ENCODE measurements around the gene TRIM23.

The TRIM23 gene

DNA sequence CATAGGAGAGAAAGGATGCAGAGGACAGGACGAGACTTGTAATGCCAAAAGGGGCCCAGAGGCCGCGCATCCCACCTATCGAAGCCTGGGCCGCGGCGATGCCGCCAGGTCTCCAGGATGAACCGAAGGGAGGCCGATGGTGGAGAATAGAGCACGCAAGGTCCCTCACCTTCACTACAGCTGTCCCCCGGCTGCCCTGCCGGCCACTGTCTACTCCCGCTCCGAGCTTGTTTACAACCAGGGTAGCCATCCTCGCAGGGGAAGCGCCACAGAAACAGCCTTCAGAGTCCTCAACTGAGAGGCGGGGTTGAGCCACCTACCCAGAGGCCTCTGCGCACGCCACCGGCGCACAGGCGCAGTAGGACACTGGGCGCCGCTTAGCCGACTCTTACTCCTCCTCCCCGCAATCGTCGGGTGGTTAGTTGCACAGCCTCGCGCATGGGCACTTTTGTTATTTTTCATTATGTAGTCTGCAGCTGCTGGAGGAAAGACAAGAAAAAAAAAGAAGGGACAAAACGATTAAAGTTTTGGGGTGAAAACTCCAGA lies at the start of gene TRIM23:
Gene TRIM23, minus strand, starts transcription at position 309 of the 546 bp plus-strand sequence. Its CDS starts 59 bp downstream, at position 250.
- Mint-ChIP-seq H3K36me3 (ENCODE audit: insufficient read depth) (peaks cover 37% of the 10 kb centered on the region), H3K4me1 (peaks cover 27% of the 10 kb centered on the region), H3K9me3 (no peaks in the 10 kb centered on the region), H3K27ac (ENCODE audit: low read depth) (peak within 1 kb of the TSS; percentile 99), H3K4me3 (peak within 1 kb of the TSS; percentile 98), H3K27me3 (no peaks in the 10 kb centered on the region)
- peak; percentile 95 for ATAC-seq (replicated peaks; ENCODE audit: extremely low read depth, poor library complexity, severe bottlenecking)
- peak; percentile 78 to 88 for DNase-seq (ENCODE audit: low spot score in 2 of 2)

DNA sequence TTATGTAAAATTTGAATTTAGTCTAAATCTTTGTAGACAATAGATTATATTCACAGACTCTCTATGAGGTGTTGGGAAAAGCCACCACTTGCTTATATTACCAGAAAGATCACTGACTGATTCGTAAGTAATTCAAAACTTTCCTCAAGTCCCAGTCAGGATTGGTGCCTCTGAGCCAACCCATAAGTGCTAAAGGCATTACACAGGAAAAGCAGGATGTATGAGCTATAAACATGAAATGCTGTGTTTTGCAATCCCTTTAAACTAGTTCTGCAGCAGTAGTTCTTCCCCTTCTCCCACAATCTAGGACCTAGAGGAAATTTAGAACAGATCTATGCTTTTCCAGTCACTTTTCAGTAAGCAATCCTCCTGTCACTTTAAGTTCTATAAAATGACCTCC lies 48.7 kb upstream of the TRIM23 start:
- Mint-ChIP-seq H3K27me3 (no peaks in the 10 kb centered on the region), H3K36me3 (ENCODE audit: insufficient read depth) (peaks cover 53% of the 10 kb centered on the region), H3K4me3 (no peak overlapping the region), H3K27ac (ENCODE audit: low read depth) (no peak overlapping the region), H3K4me1 (peaks cover 20% of the 10 kb centered on the region), H3K9me3 (no peaks in the 10 kb centered on the region)
- DNase-seq (ENCODE audit: low spot score in 2 of 2) (no peak), ATAC-seq (replicated peaks; ENCODE audit: extremely low read depth, poor library complexity, severe bottlenecking) (no peak)

DNA sequence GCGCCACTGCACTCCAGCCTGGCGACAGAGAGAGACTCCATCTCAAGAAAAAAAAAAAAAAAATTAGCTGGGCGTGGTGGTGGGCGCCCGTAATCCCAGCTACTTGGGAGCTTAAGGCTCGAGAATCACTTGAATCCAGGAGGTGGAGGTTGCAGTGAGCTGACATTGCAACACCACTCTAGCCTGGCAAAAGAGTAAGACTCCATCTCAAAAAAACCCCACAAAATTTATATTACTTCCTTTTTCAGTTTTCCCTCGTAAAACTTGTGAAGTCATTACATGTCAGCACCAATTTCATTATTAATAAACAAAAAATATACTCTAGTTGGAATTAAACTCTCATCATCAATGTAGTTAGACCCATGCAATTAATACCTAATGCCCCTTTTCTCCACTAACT lies 44.6 kb upstream of the TRIM23 start:
- Mint-ChIP-seq H3K27me3 (no peaks in the 10 kb centered on the region), H3K4me3 (no peak overlapping the region), H3K9me3 (no peaks in the 10 kb centered on the region), H3K4me1 (peaks cover 8% of the 10 kb centered on the region), H3K36me3 (ENCODE audit: insufficient read depth) (peaks cover 30% of the 10 kb centered on the region), H3K27ac (ENCODE audit: low read depth) (no peak overlapping the region)
- ATAC-seq (replicated peaks; ENCODE audit: extremely low read depth, poor library complexity, severe bottlenecking) (no peak), DNase-seq (ENCODE audit: low spot score in 2 of 2) (no peak)

DNA sequence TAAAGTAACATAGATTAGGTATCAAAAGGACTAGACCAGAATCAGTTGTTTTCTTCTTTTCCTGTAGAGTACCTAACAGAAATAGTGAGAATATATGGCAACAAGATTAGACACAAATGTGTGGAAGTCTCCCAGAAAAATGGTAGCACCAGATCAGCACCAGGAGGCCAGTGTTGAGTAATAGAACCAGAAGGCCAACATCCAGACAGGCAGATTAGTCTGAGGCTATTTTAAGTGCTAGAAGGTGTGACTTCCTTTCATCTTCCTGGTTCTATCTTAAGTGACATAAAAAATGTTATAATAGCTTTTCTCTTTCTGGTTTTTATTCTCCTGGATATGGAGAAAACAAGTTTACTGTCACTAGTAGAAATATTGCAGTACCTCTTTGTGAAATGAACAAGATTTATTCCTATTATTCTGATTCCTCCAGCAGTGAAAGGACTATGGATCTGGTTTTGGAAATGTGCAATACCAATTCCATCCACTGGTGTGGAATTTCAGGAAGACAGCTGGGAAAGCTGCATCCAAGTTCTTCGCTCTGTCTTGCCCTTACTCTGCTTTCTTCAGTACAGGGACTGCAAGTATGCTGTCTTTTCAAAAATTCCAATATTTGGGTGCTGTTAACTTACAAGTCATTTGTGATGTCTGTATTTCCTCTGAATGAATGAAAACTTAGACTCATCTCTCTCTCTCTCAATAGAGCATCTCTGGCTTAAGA lies 39.8 kb upstream of the TRIM23 start:
- Mint-ChIP-seq H3K4me1 (peaks cover 9% of the 10 kb centered on the region), H3K36me3 (ENCODE audit: insufficient read depth) (peaks cover 18% of the 10 kb centered on the region), H3K27me3 (no peaks in the 10 kb centered on the region), H3K27ac (ENCODE audit: low read depth) (peak overlapping the region; percentile 69), H3K4me3 (no peak overlapping the region), H3K9me3 (no peaks in the 10 kb centered on the region)
- DNase-seq (ENCODE audit: low spot score in 2 of 2) (no peak), ATAC-seq (replicated peaks; ENCODE audit: extremely low read depth, poor library complexity, severe bottlenecking) (no peak)

DNA sequence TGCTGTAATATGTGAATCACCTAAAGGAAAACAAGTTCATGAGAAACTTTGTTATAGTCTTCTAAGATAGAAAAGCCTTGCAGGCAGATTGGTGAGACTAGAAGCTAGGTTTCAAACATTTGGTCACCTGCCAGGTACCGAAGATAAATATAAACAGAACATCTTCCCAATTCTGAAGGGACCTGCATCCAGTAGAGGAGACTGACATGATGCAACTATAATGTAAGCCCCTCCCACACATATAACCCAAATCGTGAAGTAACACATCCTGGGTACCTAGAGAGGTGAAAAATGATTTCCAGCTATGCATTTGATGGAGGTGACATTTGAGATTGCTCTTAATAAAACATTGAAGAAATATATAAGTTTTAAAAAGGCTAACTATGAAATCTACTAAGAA lies 30.6 kb upstream of the TRIM23 start:
- H3K27ac Mint-ChIP-seq (ENCODE audit: low read depth) = no peak overlapping the region
- H3K36me3 Mint-ChIP-seq (ENCODE audit: insufficient read depth) = peaks cover 7% of the 10 kb centered on the region
- no peak for DNase-seq (ENCODE audit: low spot score in 2 of 2)
- H3K9me3 Mint-ChIP-seq = no peaks in the 10 kb centered on the region
- H3K27me3 Mint-ChIP-seq = no peaks in the 10 kb centered on the region
- no peaks in the 10 kb centered on the region for H3K4me1 Mint-ChIP-seq
- H3K4me3 Mint-ChIP-seq = no peak overlapping the region
- ATAC-seq (replicated peaks; ENCODE audit: extremely low read depth, poor library complexity, severe bottlenecking) = no peak

DNA sequence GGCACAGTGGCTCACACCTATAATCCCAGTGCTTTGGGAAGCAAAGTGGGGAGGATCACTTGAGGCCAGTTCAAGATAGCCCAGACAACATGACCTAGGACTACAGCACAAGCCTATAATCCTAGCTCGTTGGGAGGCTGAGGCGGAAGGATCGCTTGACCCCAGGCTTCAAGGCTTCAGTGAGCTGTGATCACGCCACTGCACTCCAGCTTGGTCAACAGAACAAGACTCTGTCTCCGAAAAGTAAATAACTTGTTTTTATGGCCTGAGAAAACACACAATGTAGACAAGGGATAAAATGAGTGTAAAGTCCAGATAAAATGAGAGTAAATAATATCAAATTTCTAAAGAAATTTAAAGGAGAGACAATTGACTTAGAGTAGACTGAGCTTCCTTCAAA lies 27.0 kb upstream of the TRIM23 start:
- no peaks in the 10 kb centered on the region for H3K27me3 Mint-ChIP-seq

DNA sequence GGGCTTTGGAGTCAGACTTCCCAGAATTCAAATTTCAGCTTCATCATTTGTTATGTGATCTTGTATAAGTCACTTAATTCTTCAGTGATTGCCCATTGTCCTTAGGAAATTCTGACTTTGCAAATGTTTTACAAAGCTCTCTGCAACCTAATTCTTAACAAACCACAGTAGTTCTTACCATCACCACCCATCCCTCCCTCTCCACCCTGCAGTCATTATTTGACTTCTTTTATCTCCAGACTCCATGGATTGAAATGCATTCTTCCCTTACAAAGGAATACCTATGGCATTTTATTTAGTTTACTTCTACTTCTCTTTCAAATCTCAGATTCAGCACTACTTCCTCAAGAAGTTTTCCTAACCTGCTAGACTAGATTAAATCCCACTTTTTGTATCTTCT lies 23.8 kb upstream of the TRIM23 start:
- Mint-ChIP-seq H3K4me1 (no peaks in the 10 kb centered on the region), H3K9me3 (no peaks in the 10 kb centered on the region), H3K27me3 (no peaks in the 10 kb centered on the region), H3K4me3 (no peak overlapping the region), H3K27ac (ENCODE audit: low read depth) (no peak overlapping the region), H3K36me3 (ENCODE audit: insufficient read depth) (peaks cover 10% of the 10 kb centered on the region)
- no peak for ATAC-seq (replicated peaks; ENCODE audit: extremely low read depth, poor library complexity, severe bottlenecking)
- DNase-seq (ENCODE audit: low spot score in 2 of 2) = no peak

More for the DNA sequence above, 27.0 kb upstream of the TRIM23 start:
- Mint-ChIP-seq H3K4me1 (no peaks in the 10 kb centered on the region), H3K4me3 (no peak overlapping the region), H3K36me3 (ENCODE audit: insufficient read depth) (peaks cover 8% of the 10 kb centered on the region), H3K9me3 (no peaks in the 10 kb centered on the region), H3K27ac (ENCODE audit: low read depth) (no peak overlapping the region)
- DNase-seq (ENCODE audit: low spot score in 2 of 2) = no peak
- ATAC-seq (replicated peaks; ENCODE audit: extremely low read depth, poor library complexity, severe bottlenecking) = no peak

DNA sequence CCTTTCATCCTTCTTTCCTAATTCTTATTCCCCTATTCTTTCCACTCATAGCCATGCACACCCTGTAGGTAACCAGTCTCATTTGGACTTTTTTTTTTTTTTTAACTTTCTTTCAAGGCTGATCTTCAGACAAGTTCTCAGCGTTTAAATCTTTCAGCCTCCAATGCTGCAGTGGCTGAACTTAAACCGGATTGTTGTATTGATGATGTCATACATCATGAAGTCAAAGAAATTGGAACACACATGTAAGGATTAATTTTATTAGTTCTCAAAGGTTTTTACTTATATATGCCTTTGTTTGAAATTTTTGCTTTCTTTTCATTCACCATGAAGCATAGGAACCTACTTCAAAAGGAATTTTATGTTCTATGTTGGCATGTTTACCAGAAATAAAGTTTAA lies 22.8 kb upstream of the TRIM23 start:
- H3K36me3 Mint-ChIP-seq (ENCODE audit: insufficient read depth) = peaks cover 12% of the 10 kb centered on the region
- no peaks in the 10 kb centered on the region for H3K27me3 Mint-ChIP-seq
- no peaks in the 10 kb centered on the region for H3K9me3 Mint-ChIP-seq
- DNase-seq (ENCODE audit: low spot score in 2 of 2) (no peak), ATAC-seq (replicated peaks; ENCODE audit: extremely low read depth, poor library complexity, severe bottlenecking) (no peak)
- H3K27ac Mint-ChIP-seq (ENCODE audit: low read depth) = no peak overlapping the region
- H3K4me1 Mint-ChIP-seq = no peaks in the 10 kb centered on the region
- no peak overlapping the region for H3K4me3 Mint-ChIP-seq

DNA sequence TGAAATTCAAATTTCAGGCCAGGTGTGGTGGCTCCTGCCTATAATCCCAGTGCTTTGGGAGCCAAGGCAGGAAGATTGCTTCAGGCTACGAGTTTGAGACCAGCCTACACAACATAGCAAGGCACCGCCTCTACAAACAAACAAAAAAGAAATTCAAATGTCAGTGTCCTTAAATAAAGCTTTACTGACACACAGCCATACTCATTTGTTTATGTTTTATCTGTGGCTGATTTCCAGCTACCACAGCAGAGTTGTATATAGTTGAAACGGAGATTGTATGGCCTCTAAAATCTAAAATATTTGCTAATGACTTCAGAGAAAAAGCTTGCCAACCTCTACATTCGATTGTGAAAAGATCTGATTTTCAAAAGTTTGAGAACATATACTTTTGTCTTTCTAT lies 16.1 kb upstream of the TRIM23 start:
- H3K4me1 Mint-ChIP-seq = no peaks in the 10 kb centered on the region
- no peaks in the 10 kb centered on the region for H3K9me3 Mint-ChIP-seq
- no peak overlapping the region for H3K4me3 Mint-ChIP-seq
- H3K27me3 Mint-ChIP-seq = no peaks in the 10 kb centered on the region
- no peak for DNase-seq (ENCODE audit: low spot score in 2 of 2)
- no peak overlapping the region for H3K27ac Mint-ChIP-seq (ENCODE audit: low read depth)
- peaks cover 34% of the 10 kb centered on the region for H3K36me3 Mint-ChIP-seq (ENCODE audit: insufficient read depth)
- ATAC-seq (replicated peaks; ENCODE audit: extremely low read depth, poor library complexity, severe bottlenecking) = no peak

DNA sequence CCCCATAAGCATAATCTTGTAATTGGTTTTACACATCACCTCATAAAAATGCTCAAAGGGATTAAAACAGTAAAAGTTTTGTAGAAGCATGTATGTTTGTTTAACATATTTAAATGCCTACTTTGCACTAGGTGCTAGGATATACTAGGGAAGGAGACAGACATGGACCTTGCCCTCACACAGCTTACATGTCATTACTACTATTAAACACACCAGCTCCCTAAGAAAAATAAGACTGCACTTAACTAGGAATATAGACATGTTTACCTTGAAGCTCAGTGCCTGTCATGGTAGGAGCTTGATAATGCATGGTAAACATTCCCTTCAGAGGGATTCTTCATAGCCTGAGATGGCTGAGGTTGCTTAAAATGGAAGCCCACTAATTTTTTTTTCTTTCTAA lies 6.8 kb upstream of the TRIM23 start:
- Mint-ChIP-seq H3K9me3 (no peaks in the 10 kb centered on the region), H3K4me1 (peaks cover 8% of the 10 kb centered on the region), H3K27me3 (no peaks in the 10 kb centered on the region), H3K27ac (ENCODE audit: low read depth) (no peak overlapping the region), H3K4me3 (no peak overlapping the region), H3K36me3 (ENCODE audit: insufficient read depth) (peaks cover 28% of the 10 kb centered on the region)
- DNase-seq (ENCODE audit: low spot score in 2 of 2) = no peak
- ATAC-seq (replicated peaks; ENCODE audit: extremely low read depth, poor library complexity, severe bottlenecking) = no peak

DNA sequence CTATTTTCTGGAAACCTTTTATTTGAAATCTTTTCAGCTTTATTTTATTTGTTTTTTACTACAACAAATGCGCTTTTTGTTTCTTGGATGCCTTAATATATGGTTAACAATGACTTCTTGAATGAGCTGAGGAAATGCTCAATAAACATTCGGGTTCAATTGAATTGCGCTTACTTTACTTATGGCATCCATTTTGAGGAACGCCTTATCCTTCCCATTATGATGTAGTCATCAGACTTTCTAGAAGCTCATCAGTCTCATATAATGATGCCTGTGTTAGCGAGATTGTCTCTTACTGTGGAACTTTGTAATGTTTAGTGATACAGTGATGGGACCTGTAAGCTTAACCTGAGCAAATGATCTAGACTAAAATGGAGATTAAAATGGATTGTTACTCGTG lies 1.6 kb upstream of the TRIM23 start:
- Mint-ChIP-seq H3K36me3 (ENCODE audit: insufficient read depth) (peaks cover 44% of the 10 kb centered on the region), H3K27ac (ENCODE audit: low read depth) (peak overlapping the region; percentile 99), H3K27me3 (no peaks in the 10 kb centered on the region), H3K9me3 (no peaks in the 10 kb centered on the region), H3K4me1 (peaks cover 24% of the 10 kb centered on the region), H3K4me3 (peak overlapping the region; percentile 98)
- ATAC-seq (replicated peaks; ENCODE audit: extremely low read depth, poor library complexity, severe bottlenecking) = no peak
- no peak for DNase-seq (ENCODE audit: low spot score in 2 of 2)

DNA sequence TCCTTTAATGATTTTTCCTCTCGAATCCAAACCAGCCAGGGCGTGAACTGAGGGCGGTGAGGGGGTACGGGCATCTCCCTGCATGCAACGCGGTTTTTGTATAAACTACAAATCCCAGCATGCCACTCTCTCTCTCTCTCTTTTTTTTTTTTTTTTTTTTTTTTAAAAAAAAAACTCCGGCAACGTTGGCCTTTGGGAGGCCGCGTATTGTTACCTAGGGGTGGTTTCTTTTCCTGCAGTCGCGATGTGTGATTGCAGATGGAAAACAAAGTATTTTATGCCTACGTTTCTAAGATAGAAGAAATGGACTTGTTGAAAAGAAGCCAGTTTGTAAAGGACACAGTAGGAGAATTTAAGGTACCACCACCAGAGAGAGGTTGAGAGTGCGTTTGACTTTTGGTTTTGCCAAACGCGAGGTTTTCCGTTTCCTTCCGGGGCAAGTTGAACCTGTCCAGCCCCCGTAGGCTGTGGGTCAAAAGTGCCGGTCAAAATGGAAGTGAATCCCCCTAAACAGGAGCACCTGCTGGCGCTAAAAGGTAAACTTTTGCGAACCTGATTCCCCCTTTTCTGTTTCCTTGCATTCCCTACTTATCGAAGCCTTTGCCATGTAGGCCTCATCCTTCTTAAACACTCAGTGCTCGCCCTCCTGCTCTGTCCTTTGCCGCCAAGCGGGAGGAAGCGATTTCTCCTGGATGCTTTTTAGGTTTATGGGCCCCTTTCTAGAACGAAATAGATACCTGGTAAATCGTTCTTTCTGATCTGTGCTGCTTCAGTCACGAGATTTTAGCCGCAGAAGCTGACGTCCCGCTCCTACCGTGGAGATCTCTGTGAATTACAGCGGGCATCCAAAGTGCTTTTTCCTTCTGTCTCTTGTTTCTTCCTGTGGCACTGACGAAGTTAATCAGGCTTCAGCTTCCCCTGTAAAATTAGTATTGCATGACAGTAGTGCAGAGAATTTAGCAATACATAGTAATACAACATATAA lies 730 bp upstream of the TRIM23 start, which contains the start of the genes SHLD3 and TRAPPC13:
Gene SHLD3, plus strand, starts transcription at position 457 of the 985 bp plus-strand sequence. CDS start 4,561 bp downstream, outside the sequence.
Gene TRAPPC13, plus strand, starts transcription at position 457 of the 985 bp plus-strand sequence. Its CDS starts 34 bp downstream, at position 491.
- ATAC-seq (replicated peaks; ENCODE audit: extremely low read depth, poor library complexity, severe bottlenecking) = peak; percentile 73
- H3K36me3 Mint-ChIP-seq (ENCODE audit: insufficient read depth) = peaks cover 42% of the 10 kb centered on the region
- H3K27ac Mint-ChIP-seq (ENCODE audit: low read depth) = peak within 1 kb of the TSS; percentile 99
- H3K4me3 Mint-ChIP-seq = peak within 1 kb of the TSS; percentile 98
- no peaks in the 10 kb centered on the region for H3K27me3 Mint-ChIP-seq
- H3K4me1 Mint-ChIP-seq = peaks cover 24% of the 10 kb centered on the region
- peak; percentile 69 to 82 for DNase-seq (ENCODE audit: low spot score in 2 of 2)
- no peaks in the 10 kb centered on the region for H3K9me3 Mint-ChIP-seq

Measured in central memory CD8-positive, alpha-beta T cell (primary cell).